Neural crest cell (in vitro differentiated cells): ENCODE data around the gene WNK2. TPM values are rescaled to one million over a fixed set of nuclear protein-coding genes. Genes with fewer than 3 reads are reported as not detected.

Experiments
- DNase-seq: peaks from one replicate; pipeline ENCODE4 v3.0.0; 2021; ENCODE audit warnings: low read depth, mixed read lengths, low spot score
- H3K27ac Mint-ChIP-seq: one replicate; pipeline ENCODE4 v1.8.0; 2021; ENCODE audit warnings: mild to moderate bottlenecking, mixed read lengths; ENCODE audit not compliant: unreplicated experiment
- H3K27me3 Mint-ChIP-seq: 2 replicates; pipeline ENCODE4 v1.8.0; 2021; ENCODE audit warnings: low read depth, mild to moderate bottlenecking, mixed read lengths
- H3K36me3 Mint-ChIP-seq: 2 replicates; pipeline ENCODE4 v1.8.0; 2021; ENCODE audit warnings: low read depth, mild to moderate bottlenecking, mixed read lengths
- H3K4me1 Mint-ChIP-seq: 2 replicates; pipeline ENCODE4 v1.8.0; 2021; ENCODE audit warnings: mixed read lengths
- H3K4me3 Mint-ChIP-seq: one replicate; pipeline ENCODE4 v1.8.0; 2021; ENCODE audit warnings: mild to moderate bottlenecking, mixed read lengths
- H3K9me3 Mint-ChIP-seq: 2 replicates; pipeline ENCODE4 v1.8.0; 2021; ENCODE audit warnings: mixed read lengths
- total RNA-seq: library from RNA; stranded (reverse); gene quantifications from 2 replicates; pipeline ENCODE4 v1.2.1, GENCODE V29; 2021
- TF ChIP-seq, protein P1 (sequence below): fragments of 200-600 bp; sonication (generic); conservative IDR thresholded peaks from 2 replicates; pipeline ENCODE4 v1.5.0; 2021; ENCODE audit warnings: antibody characterized with exemption, mild to moderate bottlenecking

Gene WNK2
- total RNA-seq, 1 donor from 2014 or later: 27.8 TPM

DNA sequence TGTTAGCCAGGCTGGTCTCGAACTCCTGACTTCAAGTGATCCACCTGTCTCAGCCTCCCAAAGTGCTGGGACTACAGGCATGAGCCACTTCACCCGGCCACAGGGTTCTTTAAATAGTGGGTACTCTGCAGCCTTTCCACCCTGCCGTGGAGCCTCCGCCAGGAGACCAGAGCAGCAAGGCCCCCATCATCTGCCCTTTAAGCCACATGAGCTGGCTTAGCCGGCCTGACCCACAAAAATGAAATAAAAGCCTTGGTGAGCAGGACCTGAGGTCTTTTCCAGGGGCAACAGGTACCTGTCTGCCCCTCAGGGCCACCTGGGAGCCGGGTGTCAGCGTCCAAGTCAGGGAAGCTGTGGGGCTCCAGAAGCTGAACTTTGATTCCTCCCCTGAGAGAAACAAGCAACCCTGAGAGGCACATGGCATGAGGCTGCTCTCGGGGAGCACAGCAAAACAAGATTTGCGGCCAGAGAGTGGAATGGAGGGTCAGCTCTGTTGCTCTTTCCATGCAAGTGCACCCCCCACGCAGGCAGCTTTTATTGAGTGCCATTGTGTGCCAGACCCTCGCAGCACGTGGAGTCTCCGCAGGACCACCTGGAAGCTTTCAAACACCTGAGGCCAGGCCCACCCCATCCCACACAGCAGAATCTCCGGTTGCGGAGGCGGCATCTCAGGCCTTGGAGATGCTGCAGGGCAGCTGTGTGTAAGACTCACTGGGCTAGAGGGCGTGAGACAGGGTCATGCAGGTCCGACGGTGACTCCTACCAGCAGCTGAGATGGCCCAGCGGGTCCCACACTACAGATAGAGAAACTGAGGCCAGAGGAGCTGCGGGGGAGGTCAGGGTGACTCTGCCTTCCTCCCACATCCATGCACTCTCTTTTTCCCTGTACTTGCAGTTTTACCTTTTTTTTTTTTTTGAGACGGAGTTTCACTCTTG is 4.8 kb upstream of the WNK2 start:
- Mint-ChIP-seq H3K4me1 (no peaks in the 10 kb centered on the region), H3K9me3 (no peaks in the 10 kb centered on the region), H3K36me3 (no peaks in the 10 kb centered on the region), H3K4me3 (no peak overlapping the region), H3K27ac (no peak overlapping the region), H3K27me3 (peaks cover 48% of the 10 kb centered on the region)
- no peak for DNase-seq
- TF ChIP-seq, protein P1, sequence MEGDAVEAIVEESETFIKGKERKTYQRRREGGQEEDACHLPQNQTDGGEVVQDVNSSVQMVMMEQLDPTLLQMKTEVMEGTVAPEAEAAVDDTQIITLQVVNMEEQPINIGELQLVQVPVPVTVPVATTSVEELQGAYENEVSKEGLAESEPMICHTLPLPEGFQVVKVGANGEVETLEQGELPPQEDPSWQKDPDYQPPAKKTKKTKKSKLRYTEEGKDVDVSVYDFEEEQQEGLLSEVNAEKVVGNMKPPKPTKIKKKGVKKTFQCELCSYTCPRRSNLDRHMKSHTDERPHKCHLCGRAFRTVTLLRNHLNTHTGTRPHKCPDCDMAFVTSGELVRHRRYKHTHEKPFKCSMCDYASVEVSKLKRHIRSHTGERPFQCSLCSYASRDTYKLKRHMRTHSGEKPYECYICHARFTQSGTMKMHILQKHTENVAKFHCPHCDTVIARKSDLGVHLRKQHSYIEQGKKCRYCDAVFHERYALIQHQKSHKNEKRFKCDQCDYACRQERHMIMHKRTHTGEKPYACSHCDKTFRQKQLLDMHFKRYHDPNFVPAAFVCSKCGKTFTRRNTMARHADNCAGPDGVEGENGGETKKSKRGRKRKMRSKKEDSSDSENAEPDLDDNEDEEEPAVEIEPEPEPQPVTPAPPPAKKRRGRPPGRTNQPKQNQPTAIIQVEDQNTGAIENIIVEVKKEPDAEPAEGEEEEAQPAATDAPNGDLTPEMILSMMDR: no peak

DNA sequence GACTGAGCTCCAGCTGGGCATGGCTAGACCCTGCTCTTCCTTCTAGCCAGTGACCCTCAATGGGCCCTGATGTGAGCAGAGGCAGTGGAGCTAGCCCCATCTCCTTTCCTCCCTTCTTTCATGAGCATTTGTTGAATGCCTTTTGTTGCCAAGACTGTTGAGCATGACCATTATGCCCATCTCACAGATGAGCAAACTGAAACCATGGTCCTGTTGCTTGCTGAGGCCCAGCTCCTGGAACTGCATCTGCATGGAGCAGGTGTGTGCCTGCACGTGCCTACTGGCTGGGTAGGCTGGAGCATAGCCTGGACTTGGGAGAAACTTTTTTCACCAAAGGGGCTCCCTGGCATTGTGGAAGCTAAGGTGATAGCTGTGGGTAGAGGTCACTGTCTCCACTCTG is 3.0 kb upstream of the WNK2 start:
- H3K9me3 Mint-ChIP-seq: no peaks in the 10 kb centered on the region
- H3K4me1 Mint-ChIP-seq: peaks cover 3% of the 10 kb centered on the region
- H3K36me3 Mint-ChIP-seq: no peaks in the 10 kb centered on the region
- H3K4me3 Mint-ChIP-seq: no peak overlapping the region
- TF ChIP-seq, protein P1: no peak
- no peak overlapping the region for H3K27ac Mint-ChIP-seq
- DNase-seq: no peak
- peaks cover 57% of the 10 kb centered on the region for H3K27me3 Mint-ChIP-seq

DNA sequence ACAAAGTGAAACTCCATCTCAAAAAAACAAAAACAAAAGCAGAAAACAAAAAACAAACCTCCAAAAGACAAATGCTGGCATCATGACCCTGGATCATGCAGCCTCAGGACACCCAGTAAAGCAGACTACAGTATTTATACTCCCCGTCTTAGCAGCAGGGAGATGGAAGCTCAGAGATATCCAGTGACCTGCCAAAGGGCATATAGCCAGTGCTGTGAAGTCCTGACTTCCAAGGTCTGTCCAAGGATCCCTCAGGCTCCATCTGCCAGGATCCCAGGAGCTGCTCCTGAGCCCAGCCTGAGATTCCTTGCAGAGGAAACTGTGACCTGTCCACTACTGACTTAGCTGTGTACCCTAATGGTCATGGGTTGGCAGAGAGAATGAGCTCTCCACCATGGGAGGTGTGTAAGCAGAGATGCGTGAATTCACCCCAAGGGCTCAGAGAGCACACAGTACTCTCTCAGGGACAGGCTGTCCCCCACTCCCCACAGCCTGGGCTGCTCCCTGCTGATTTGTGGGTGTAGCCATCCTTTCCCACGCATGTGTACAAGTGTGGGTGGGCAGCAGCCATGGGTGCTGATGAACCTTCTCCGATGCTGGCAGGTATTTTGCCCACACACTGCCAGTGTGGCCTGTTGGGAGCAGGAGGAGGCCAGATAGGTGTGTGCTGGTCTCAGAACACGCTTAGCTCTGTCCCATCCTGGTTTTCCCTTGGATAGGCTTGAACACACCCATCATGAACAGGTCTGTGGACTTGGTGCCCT is 2.1 kb upstream of the WNK2 start:
- H3K27me3 Mint-ChIP-seq: peaks cover 66% of the 10 kb centered on the region
- H3K9me3 Mint-ChIP-seq: no peaks in the 10 kb centered on the region
- H3K4me3 Mint-ChIP-seq: no peak overlapping the region
- H3K36me3 Mint-ChIP-seq: no peaks in the 10 kb centered on the region
- H3K4me1 Mint-ChIP-seq: peaks cover 9% of the 10 kb centered on the region
- no peak overlapping the region for H3K27ac Mint-ChIP-seq
- TF ChIP-seq, protein P1: no peak
- DNase-seq: no peak

DNA sequence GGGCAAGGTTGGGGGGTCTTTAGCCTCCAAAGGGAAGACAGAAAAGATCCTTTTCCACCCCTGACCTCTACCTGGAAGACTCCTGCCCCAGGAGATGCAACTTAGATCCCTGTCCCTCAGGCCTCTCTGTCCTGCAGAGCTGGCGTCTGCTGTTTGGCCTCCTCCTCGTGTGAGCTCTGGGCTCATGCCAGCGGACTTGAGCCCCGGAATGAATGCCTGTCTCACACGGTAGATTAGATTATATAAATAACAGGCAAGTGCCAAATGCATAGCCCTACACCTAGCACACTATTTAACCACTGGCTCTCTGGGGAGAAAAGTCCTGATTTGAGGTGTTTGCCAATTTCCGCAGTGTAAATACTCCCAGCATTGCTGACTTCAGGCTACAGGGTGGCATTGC is 1.4 kb upstream of the WNK2 start:
- no peaks in the 10 kb centered on the region for H3K9me3 Mint-ChIP-seq
- no peak overlapping the region for H3K27ac Mint-ChIP-seq
- H3K27me3 Mint-ChIP-seq: peaks cover 71% of the 10 kb centered on the region
- peak overlapping the region; percentile 76 for H3K4me3 Mint-ChIP-seq
- TF ChIP-seq, protein P1: no peak
- peaks cover 13% of the 10 kb centered on the region for H3K4me1 Mint-ChIP-seq
- no peak for DNase-seq
- H3K36me3 Mint-ChIP-seq: no peaks in the 10 kb centered on the region

DNA sequence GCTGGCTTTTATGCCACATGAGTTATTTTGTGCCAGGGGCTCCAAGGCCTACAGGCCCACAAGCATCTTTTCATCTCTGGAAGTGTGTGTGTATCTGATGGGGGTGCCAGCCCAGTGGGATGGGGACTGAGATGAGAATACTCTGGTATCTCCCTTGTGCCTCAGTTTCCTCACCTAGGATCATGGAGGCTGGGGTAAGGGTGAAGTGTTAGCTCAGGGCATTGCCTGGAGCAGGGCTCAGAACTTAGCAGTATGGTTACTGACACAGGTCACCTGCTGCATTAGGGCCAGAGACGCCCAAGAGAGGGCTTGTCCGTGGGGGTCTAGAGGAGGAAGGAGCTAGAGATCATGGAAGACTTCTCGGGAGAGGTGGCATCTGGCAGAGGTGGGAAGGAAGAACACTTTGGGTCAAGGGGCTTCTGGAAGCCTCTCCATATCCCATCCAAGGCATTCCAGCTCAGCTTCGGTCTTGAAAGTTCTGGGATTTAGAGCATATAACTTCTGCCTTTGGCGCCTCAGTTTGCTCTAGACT is 742 bp upstream of the WNK2 start:
- H3K4me3 Mint-ChIP-seq: peak overlapping the region; percentile 76
- H3K36me3 Mint-ChIP-seq: no peaks in the 10 kb centered on the region
- no peak overlapping the region for H3K27ac Mint-ChIP-seq

More for the DNA sequence above, 742 bp upstream of the WNK2 start:
- DNase-seq: no peak
- no peaks in the 10 kb centered on the region for H3K9me3 Mint-ChIP-seq
- H3K27me3 Mint-ChIP-seq: peaks cover 75% of the 10 kb centered on the region
- peaks cover 13% of the 10 kb centered on the region for H3K4me1 Mint-ChIP-seq
- TF ChIP-seq, protein P1: no peak
